A204.1 (cell line): ENCODE results near the gene MATR3.
A peak's percentile ranks its signal among the peaks of the same experiment; 100 is the strongest.
"Not testable (repeated sequence)": the region's sequence is repeated elsewhere in the genome, so short reads cannot be mapped to it uniquely, and the experiment has no call there.

Experiments
- FAIRE-seq: peaks from 2 replicates; lab custom pipeline; 2012; peaks lifted over from hg19 to GRCh38; lab: Jason Lieb, UNC

Gene MATR3

DNA sequence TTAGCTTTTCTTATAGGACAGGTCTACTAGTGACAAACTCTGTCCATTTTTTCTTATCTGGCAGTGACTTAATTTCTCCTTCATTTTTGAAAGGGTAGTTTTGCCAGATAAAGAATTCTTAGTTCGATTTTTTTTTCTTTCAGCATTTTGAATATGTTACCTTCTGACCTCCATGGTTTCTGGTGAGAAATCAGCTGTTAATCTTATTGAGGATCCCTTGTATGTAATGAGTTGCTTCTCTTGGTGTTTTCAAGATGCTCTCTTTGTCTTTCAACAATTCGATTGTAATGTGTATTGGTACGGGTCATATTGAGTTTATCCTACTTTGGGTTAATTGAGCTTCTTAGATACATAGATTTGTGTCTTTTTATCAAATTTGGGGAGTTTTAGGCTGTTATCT, 60.6 kb downstream of the MATR3 start:
- FAIRE-seq, result no peak

DNA sequence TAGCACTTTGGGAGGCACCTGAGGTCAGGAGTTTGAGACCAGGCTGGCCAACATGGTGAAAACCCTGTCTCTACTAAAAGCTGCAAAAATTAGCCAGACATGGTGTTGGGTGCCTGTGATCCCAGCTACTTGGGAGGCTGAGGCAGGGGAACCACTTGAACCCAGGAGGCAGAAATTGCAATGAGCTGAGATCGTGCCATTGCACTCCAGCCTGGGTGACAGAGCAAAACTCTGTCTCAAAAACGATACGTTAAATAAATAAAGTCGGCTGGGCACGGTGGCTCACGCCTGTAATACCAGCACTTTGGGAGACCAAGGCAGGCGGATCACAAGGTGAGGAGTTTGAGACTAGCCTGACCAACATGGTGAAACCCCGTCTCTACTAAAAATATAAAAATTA, 62.4 kb downstream of the MATR3 start:
- FAIRE-seq, result not testable (repeated sequence)

DNA sequence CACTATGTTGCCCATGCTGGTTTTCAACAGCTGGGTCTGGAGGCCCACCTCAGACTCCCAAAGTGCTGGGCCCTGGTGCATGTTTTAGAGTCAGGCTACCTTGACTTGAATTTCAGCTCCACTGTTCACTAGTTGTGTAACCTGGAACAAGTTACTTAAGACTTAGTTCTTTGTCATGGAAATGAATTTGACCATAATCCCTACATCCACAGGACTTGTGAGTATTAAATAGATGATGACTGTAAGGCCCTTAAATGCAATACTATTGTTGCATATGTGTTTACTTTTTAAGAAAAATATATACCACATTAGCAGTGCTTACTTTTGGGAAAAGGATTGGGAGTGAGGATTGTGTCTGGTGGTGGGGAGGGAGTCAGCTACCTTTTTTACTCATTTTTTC, 64.5 kb downstream of the MATR3 start:
- FAIRE-seq, result no peak

DNA sequence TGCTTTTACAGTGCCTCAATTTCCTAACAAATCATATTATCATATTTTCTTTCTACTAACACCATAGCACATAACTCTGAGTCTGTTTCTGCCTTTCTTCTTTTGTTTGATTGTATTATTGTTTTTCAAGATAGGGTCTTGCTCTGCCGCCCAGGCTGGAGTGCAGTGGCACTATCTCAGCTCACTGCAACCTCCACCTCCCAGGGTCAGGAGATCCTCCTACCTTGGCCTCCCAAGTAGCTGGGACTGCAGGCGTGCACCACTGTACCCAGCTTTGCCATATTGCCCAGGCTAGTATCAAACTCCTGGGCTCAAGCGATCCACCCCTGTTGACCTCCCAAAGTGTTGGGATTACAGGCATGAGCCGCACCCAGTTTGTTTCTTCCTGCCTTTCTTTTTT, 66.8 kb downstream of the MATR3 start:
- no peak for FAIRE-seq

GRCh38 chr5:139361835-139362429, 68.4 kb downstream of the MATR3 start:
- no peak for FAIRE-seq

- FAIRE-seq, result no peak
Measured at GRCh38 chr5:139363937-139364336, 70.4 kb downstream of the MATR3 start.

GRCh38 chr5:139364466-139364865, 70.9 kb downstream of the MATR3 start:
- no peak for FAIRE-seq

- FAIRE-seq, result peak; percentile 27
Measured at GRCh38 chr5:139368613-139369012, 75.1 kb downstream of the MATR3 start.

GRCh38 chr5:139369181-139369580, 75.6 kb downstream of the MATR3 start:
- no peak for FAIRE-seq

- no peak for FAIRE-seq
Measured at GRCh38 chr5:139371482-139372435, 78.2 kb downstream of the MATR3 start.

- no peak for FAIRE-seq
Measured at GRCh38 chr5:139374909-139375308, 81.4 kb downstream of the MATR3 start.

DNA sequence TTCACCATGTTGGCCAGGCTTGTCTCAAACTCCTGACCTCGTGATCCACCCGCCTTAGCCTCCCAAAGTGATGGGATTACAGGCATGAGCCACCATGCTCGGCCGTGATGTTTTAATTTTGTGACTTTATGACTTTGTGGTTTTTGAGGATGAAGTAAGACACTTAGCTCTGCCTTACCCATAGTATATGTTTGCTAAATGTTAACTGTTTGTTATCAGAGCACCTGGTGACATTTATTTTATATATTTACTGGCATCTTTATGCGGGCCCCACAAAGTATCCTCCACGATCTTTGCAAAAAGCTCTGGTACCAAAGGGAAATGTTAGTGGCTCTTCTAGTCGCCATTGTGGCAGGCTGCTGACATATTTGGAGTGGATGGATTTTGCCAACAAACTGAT, 82.8 kb downstream of the MATR3 start:
- FAIRE-seq, result no peak

DNA sequence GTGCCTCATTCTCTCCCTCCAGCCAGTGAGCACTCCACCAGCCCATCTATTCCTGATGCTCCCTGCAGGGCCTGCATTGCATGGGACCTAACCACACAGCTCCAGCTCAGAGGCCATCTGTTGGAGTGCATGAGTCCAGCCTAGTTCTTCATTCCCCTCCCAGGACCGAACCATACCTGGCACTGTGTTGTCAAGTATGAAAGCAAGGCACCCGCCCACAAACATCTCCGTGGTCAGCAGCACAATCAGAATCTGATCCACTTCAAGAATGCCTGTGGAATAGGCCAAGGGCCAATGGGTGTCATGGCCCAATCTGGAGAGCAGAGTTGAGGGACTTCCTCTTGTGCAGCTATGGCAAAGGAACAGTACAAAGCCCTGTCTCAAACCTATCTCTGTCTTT, 83.7 kb downstream of the MATR3 start:
- no peak for FAIRE-seq

DNA sequence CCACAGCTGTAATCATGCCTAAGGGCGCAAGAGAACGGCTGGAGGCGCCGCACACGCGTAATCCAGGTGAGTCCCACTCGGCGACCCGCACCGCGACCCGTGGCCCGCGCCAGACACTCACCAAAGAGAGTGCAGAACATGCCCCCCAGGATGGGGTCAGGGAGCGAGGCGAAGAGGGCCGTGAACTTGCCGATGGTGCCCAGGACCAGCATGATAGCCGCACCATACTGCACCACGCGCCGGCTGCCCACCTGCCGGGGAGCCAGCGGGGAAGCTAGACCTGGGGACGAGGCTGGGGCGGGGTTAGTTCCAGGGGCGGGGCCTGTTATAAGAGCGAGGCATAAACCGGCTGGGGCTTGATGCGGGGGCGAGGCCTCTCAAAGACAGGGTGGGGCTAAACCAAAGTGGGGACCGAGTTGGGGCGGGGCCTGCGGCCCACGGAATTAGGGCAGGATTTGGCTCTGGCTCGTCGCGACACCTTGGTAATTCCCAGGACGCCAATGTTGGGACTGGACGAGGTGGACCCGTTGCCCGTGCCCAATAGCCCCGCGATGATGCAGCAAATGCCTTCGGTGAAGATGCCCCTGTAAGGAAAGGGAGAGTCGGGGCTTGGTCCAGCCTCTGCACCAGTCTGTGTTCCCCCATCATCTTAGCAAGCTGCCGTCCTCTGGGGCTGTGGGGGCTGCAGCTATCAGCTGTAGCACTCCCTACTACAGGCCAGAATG, 84.7 kb downstream of the MATR3 start:
- no peak for FAIRE-seq

GRCh38 chr5:139378941-139379361, 85.4 kb downstream of the MATR3 start:
- FAIRE-seq, result no peak

GRCh38 chr5:139379626-139380449, 86.3 kb downstream of the MATR3 start:
- FAIRE-seq, result no peak
